ENCODE results near the gene ADGRA3.
A peak's percentile ranks its signal among the peaks of the same experiment; 100 is the strongest.
"Not testable (repeated sequence)": the region's sequence is repeated elsewhere in the genome, so short reads cannot be mapped to it uniquely, and the experiment has no call there.

The ADGRA3 gene

GRCh38 chr4:22440999-22441398 is 74.9 kb downstream of the ADGRA3 start:
- no peak for FAIRE-seq

GRCh38 chr4:22439947-22440346 is 75.9 kb downstream of the ADGRA3 start:
- DNase-seq (ENCODE audit: low spot score): no peak

More at GRCh38 chr4:22440999-22441398, 74.9 kb downstream of the ADGRA3 start:
- no peak for DNase-seq (ENCODE audit: low spot score)

GRCh38 chr4:22435652-22436051 is 80.2 kb downstream of the ADGRA3 start:
- FAIRE-seq (no peak), DNase-seq (ENCODE audit: low spot score) (no peak)

More at GRCh38 chr4:22439947-22440346, 75.9 kb downstream of the ADGRA3 start:
- FAIRE-seq: no peak

GRCh38 chr4:22434895-22435294 is 81.0 kb downstream of the ADGRA3 start:
- DNase-seq (ENCODE audit: low spot score) (peak; percentile 17), FAIRE-seq (no peak)

- DNase-seq (ENCODE audit: low spot score) (no peak), FAIRE-seq (no peak)
Measured at GRCh38 chr4:22430626-22431025, 85.2 kb downstream of the ADGRA3 start.

GRCh38 chr4:22428441-22428840 is 87.4 kb downstream of the ADGRA3 start:
- DNase-seq (ENCODE audit: low spot score) (no peak), FAIRE-seq (no peak)

GRCh38 chr4:22427675-22428074 is 88.2 kb downstream of the ADGRA3 start:
- no peak for DNase-seq (ENCODE audit: low spot score)
- no peak for FAIRE-seq

- DNase-seq (ENCODE audit: low spot score): no peak
- no peak for FAIRE-seq
Measured at GRCh38 chr4:22420291-22420690, 95.6 kb downstream of the ADGRA3 start.

GRCh38 chr4:22417408-22417807 is 98.5 kb downstream of the ADGRA3 start:
- no peak for DNase-seq (ENCODE audit: low spot score)
- no peak for FAIRE-seq

GRCh38 chr4:22416403-22416802 is 99.5 kb downstream of the ADGRA3 start:
- FAIRE-seq (no peak), DNase-seq (ENCODE audit: low spot score) (no peak)

GRCh38 chr4:22414833-22415232 is 101.0 kb downstream of the ADGRA3 start:
- no peak for FAIRE-seq
- no peak for DNase-seq (ENCODE audit: low spot score)

GRCh38 chr4:22413471-22413870 is 102.4 kb downstream of the ADGRA3 start:
- no peak for DNase-seq (ENCODE audit: low spot score)
- no peak for FAIRE-seq

GRCh38 chr4:22412013-22412412 is 103.9 kb downstream of the ADGRA3 start:
- FAIRE-seq: no peak

GRCh38 chr4:22410645-22411247 is 105.1 kb downstream of the ADGRA3 start:
- DNase-seq (ENCODE audit: low spot score): no peak
- no peak for FAIRE-seq

More at GRCh38 chr4:22412013-22412412, 103.9 kb downstream of the ADGRA3 start:
- no peak for DNase-seq (ENCODE audit: low spot score)

GRCh38 chr4:22408474-22408873 is 107.4 kb downstream of the ADGRA3 start:
- DNase-seq (ENCODE audit: low spot score): no peak

GRCh38 chr4:22407361-22407760 is 108.5 kb downstream of the ADGRA3 start:
- no peak for DNase-seq (ENCODE audit: low spot score)
- no peak for FAIRE-seq

More at GRCh38 chr4:22408474-22408873, 107.4 kb downstream of the ADGRA3 start:
- FAIRE-seq: no peak

GRCh38 chr4:22398671-22399070 is 117.2 kb downstream of the ADGRA3 start:
- DNase-seq (ENCODE audit: low spot score) (no peak), FAIRE-seq (no peak)

- FAIRE-seq (no peak), DNase-seq (ENCODE audit: low spot score) (no peak)
Measured at GRCh38 chr4:22391551-22391950, 124.3 kb downstream of the ADGRA3 start.

- FAIRE-seq (no peak), DNase-seq (ENCODE audit: low spot score) (peak; percentile 45)
Measured at GRCh38 chr4:22389240-22389870, 126.5 kb downstream of the ADGRA3 start.

GRCh38 chr4:22385611-22386011 is 130.3 kb downstream of the ADGRA3 start:
- DNase-seq (ENCODE audit: low spot score): no peak
- no peak for FAIRE-seq

GRCh38 chr4:22384154-22384553 is 131.7 kb downstream of the ADGRA3 start:
- FAIRE-seq (no peak), DNase-seq (ENCODE audit: low spot score) (no peak)

GRCh38 chr4:22382216-22382615 is 133.7 kb downstream of the ADGRA3 start:
- not testable (repeated sequence) for DNase-seq (ENCODE audit: low spot score); FAIRE-seq

- DNase-seq (ENCODE audit: low spot score): no peak
- FAIRE-seq: no peak
Measured at GRCh38 chr4:22372986-22373385, 142.9 kb downstream of the ADGRA3 start.
